Measurements from ENCODE around the gene MBD3.
"Not testable (repeated sequence)": the region's sequence is repeated elsewhere in the genome, so short reads cannot be mapped to it uniquely, and the experiment has no call there.

MBD3 gene

GRCh38 chr19:1592755-1593500, at the start of gene MBD3:
MBD3 (minus strand) TSS chr19:1592865; CDS start chr19:1592631, 234 bp downstream.
- peak; percentile 97 to 100 (median 99) for DNase-seq

- not testable (repeated sequence) for DNase-seq
Measured at GRCh38 chr19:1640893-1641448, 48.3 kb upstream of the MBD3 start.

GRCh38 chr19:1636325-1637236, 43.9 kb upstream of the MBD3 start:
- DNase-seq: no peak

- no peak for DNase-seq
Measured at GRCh38 chr19:1634938-1635243, 42.2 kb upstream of the MBD3 start.

GRCh38 chr19:1634242-1634937, 41.7 kb upstream of the MBD3 start:
- no peak for DNase-seq

- no peak for DNase-seq
Measured at GRCh38 chr19:1633269-1633826, 40.7 kb upstream of the MBD3 start.

GRCh38 chr19:1632462-1633268, 40.0 kb upstream of the MBD3 start:
- no peak for DNase-seq

- DNase-seq: no peak
Measured at GRCh38 chr19:1631557-1632100, 39.0 kb upstream of the MBD3 start.

- DNase-seq: no peak
Measured at GRCh38 chr19:1630811-1631210, 38.1 kb upstream of the MBD3 start.

GRCh38 chr19:1630012-1630411, 37.3 kb upstream of the MBD3 start:
- no peak for DNase-seq

GRCh38 chr19:1629256-1629808, 36.7 kb upstream of the MBD3 start:
- no peak for DNase-seq

- no peak for DNase-seq
Measured at GRCh38 chr19:1627194-1627593, 34.5 kb upstream of the MBD3 start.

GRCh38 chr19:1626417-1627010, 33.8 kb upstream of the MBD3 start:
- DNase-seq: peak in 1 of 3 donors; percentile 28

GRCh38 chr19:1624458-1624857, 31.8 kb upstream of the MBD3 start:
- peak; percentile 70 to 78 (median 76) for DNase-seq

GRCh38 chr19:1622541-1622940, 29.9 kb upstream of the MBD3 start:
- no peak for DNase-seq

GRCh38 chr19:1622007-1622406, 29.3 kb upstream of the MBD3 start:
- no peak for DNase-seq

GRCh38 chr19:1621574-1621973, 28.9 kb upstream of the MBD3 start:
- no peak for DNase-seq

- no peak for DNase-seq
Measured at GRCh38 chr19:1621021-1621420, 28.4 kb upstream of the MBD3 start.

GRCh38 chr19:1620502-1620901, 27.8 kb upstream of the MBD3 start:
- DNase-seq: no peak

GRCh38 chr19:1619703-1620102, 27.0 kb upstream of the MBD3 start:
- no peak for DNase-seq

- no peak for DNase-seq
Measured at GRCh38 chr19:1619094-1619439, 26.4 kb upstream of the MBD3 start.
